Germinal center (tissue), 1 donor: ENCODE results near the gene TMEM240.
"Not testable (repeated sequence)": the region's sequence is repeated elsewhere in the genome, so short reads cannot be mapped to it uniquely, and the experiment has no call there.

ENCODE experiments used
- DNase-seq: peaks from one replicate; pipeline ENCODE4 v3.0.0; 2012; ENCODE audit warnings: mixed read lengths, low spot score

TMEM240 gene

DNA sequence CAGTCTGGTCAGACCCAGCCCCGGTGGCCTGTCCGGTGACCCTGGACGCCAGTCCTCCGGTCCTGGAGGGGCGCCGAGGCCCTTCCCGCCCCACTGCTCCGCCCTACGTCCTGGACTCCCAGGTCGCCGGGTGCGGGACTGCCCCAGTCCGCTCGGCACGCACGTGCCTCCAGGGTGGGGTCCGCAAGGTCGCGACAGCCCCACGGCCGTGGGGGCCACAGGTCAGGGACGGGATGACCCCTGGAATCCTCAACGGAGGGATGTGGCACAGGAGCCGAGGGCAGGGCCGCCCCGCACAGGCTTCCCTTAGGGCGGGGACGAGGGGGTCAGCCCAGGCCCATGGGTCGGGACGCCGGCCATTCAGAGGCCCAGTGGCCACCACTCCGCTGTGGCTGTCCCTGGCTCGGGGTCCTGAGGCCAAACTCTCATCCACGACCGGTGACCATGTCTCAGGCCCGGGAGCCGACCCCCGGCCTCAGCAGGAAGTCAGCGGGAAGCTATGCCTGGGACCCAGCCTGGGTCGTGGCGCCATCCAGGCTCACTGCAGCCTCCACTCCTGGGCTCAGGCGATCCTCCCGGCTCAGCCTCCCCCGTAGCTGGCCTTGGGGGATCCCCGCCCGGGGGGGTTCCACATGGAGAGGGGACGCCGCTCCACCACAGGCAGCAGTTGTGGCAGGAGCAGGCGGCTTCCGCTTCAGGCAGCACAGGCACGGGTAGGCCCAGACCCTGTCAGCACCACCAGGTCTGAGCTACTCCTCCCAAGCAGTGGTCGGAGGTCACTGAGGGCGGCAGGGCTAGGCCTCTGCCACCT lies 599 bp upstream of the TMEM240 start:
- no peak for DNase-seq

DNA sequence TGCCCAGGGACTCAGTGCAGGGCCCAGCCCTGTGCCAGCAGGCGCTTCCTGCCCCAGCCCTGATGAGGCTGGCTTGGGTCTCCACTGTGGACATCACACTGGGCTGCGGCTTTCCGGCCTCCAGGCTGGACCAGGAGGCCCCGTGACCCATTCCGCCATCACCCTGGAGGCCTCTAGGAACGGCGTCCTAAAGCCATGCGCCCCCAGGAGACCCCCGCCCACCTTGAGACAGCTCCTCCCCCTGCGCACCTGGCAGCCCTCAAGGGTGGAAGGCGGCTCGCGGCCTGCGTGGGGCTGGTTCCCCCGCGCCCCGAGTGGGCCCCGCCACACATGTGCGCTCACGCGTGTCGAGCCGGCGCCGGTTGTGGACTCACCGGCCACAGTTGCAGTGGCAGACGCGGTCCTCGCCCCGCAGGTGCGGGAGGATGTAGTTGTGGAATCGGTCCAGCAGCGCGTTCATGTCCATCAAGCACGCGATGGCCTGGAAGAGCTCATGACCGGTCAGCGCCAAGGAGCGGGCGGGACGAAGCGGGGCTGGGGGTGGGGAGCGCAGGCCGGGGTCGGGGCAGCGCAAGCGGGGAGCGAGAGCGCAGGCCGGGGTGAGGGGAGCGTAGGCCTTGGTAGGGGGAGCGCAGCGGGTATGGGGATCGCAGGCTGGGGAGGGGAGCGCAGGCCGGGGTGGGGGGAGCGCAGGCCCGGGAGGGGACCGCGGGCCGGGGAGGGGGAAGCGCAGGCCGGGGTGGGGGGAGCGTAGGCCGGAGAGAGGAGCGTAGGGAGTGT lies 924 bp downstream of the TMEM240 start:
- DNase-seq: no peak

DNA sequence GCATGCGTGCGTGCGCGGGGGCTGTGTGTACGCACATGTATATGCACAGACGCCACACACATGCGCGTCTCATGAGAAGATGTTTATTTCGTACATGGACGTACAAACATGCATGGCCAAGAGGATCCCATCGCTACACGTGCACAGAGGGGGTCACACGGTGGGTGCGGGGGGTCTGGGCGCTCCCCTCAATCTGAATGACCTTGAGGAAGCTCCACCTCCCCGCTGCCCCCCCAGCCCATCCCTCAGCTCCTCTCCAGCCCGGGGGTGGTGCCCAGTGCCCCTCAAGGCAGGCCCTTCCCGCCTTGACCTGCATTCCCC lies 1.5 kb downstream of the TMEM240 start:
- no peak for DNase-seq

DNA sequence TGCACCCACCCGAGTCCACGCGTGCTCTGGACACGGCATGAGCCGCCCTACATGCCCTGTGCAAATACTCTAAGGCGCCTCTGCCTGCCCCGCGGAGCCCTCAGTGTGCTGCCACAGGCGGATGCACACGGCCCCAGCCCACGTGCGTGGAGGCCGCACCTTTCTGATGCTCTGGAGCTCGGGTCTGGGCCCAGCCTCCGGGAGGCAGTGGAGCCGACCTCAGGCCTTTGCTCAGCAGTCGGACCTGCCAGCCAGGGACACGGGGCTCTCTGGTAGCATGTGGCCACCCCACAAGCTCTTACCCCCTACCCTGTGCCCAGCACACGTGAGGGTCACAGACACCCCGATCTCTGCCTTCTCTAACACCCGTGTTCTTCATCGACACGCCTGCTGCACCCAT lies 2.1 kb downstream of the TMEM240 start:
- DNase-seq: no peak

DNA sequence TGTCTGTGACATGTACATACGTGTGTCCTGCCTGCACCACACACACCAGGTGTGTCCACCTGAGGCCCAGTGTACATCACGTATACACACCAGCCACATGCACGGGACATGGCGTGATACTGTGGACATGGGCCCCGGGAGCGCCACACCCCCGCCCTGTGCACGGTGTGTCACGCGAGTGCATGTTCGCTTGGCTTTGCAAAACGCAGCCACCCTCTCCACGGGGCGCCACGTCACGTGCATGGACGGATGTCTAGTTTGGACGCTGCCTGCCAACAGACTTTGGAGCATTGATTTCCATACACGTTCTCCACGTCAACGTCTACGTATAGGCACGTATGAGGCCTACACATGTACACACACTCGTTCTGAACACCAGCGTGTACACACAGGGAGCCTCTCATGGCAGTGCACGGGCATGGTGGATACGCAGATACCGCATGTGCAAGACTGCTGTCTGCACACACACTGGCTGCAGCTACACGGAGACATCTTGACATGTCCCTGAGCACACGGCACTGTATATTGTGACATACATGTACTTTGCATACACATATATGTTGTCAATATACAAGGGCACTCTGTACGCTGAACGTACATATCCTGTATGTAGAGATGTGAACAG lies 2.7 kb downstream of the TMEM240 start:
- no peak for DNase-seq

DNA sequence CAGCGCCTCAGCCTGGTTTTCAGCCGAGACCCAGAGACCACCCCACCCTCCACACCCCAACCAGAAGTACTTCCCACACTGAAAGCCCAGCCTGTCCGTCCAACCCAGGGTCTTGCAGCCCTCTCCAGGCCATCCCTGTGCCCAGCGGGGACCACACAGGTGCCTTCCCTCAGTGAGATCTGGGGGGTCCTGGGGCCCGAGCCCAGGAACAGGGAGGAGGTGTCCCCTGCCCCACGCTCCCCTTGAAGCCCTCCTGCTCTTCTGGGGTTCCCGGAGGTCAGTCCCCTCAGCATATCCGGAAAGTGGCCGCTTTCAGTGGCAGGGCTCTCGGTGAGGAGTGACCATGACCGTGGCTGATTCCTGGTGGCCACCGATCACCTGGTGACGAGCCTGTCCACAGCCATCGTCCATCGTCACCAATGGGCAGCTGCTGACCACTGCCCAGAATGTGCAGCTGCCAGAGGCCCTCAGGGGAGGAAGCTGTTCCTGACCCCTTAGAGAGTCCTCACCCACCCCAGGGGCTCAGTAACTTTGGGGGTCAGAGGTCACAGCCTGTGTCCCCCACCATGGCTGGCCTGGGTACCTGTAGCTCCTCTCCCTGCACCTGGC lies 3.4 kb downstream of the TMEM240 start:
- no peak for DNase-seq

DNA sequence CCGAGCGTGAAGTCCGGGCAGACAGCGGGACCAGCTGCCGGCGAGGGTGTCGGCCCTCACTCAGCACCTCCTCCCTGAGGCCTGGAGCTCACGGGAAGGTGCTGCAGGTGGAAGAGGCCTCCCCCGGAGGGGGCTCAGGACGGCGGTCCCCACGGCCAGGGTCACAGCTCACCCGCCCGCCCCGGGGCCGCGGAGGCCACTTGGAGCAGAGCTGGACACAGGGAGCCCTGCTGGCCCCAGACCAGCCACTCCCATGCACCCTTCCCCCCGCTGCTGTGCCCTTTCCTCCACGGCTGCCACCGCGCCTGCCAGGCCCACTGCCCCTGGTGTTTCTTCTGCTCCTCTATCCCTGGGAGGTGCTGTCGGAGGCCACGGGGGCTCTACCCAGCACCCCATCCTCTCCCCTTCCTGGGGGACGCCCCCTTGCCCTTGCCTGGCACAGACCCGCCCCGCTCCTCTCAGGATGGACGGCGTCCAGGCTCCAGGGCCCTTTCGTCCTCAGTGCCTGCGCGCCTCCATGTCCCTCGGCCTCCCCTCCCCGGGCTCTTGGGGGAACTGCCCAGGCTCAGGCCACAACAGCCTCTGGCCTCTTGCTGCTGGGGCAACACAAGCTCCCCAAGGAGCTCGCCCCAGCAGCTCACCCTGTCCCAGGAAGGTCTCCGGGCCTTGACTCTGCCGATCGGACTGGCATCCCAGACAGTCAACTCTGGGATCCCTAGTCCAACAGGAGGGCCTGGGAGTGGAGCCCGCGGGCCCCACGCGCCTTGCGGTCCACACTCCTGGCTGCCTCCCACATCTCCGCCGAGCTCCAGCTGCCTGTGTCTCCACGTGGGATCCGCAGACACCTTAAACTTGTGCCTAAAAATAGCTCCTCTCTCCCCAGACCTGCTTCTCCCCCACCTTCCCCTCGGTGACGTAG lies 4.1 kb downstream of the TMEM240 start:
- no peak for DNase-seq

DNA sequence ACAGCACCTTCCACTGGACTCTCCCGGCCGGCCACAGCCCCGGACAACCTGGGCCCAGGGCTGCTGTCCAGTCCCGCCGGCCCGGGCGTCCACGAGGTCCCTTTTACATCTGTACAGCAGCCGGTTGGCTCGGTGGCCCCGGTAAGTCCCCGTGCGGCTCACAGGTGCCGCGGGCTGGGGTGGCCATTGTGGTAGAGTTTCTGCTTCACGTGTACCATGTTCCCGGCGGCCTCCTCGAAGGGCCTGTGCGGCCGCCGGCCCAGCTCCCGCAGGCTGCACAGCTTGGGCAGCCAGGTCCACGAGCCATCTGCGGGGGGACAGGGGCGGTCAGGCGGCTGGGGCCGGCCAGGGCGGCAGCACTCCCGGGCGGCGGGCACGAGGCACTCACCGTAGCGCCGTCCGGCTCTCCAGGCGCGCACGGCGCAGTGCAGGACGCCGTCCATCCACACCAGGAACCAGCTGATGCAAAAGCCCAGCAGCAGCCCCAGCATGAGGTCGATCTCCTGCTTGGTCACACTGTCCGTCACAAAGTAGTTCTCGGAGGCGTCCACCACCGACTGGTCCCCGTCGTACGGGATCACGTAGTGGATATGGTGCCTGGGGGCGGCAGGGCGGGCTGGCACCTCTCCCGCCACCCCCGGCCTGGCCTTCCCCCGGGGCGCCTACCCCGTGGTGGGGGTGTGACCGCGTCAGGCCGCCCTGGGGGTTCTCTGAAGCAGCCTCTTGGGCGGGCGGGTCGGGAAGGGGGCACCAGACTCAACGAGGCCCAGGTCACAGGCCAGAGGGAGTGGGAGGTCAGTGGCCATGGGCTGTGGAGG lies 5.0 kb downstream of the TMEM240 start:
- no peak for DNase-seq

DNA sequence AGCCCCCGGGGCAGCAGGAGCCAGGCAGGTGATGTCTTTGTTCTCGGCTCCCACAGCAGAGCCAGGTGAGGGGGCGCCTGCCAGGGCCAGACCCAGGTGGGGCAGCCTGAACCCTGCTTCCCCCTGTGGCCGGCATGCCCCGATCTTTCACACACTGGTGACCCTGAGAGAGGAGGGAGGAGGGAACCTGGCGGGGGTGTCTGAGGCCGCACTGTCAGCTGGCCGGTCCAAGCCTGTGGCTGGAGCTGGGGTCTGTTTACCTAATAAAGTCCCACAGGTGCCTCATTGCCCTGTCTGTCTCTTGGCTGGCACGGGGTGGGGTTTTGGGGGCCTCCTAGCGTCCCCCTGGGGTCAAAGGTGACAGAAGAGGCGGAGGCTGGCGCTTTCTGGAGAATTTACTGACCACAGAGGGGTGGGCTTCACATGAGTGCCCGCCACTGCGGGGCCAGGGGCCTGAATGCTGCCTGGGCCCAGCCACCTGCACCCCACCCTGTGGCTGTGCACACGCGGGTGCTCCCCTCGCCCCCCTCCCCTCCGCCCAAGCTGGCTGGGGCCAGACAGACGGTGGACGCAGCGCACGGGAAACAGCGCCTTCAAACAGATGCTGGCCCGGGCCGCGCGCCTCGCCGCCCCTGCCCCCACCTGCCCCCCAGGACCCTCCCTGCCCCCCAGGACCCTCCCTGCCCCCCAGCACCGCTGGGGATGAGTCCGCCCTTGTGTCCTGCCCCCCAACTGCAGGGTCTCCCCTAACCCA lies 5.8 kb downstream of the TMEM240 start:
- no peak for DNase-seq

DNA sequence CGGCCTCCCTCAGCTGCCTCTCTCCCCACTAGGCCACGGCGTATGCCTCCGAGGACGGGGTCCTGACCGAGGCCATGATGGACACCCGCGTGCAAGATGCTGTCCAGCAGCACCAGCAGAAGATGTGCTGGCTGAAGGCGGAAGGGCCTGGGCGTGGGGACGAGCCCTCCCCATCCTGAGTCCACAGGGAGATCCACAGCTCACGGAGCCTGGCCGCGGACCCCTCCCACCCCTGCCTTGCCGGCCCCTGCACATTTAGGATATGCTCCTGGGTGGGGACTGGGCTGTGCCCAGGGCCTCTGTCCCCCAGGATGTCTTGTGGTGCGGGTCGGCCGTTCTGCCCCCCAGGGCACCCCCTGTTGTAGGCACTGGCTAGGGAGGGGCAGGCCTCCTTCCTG lies 6.5 kb downstream of the TMEM240 start:
- not testable (repeated sequence) for DNase-seq

DNA sequence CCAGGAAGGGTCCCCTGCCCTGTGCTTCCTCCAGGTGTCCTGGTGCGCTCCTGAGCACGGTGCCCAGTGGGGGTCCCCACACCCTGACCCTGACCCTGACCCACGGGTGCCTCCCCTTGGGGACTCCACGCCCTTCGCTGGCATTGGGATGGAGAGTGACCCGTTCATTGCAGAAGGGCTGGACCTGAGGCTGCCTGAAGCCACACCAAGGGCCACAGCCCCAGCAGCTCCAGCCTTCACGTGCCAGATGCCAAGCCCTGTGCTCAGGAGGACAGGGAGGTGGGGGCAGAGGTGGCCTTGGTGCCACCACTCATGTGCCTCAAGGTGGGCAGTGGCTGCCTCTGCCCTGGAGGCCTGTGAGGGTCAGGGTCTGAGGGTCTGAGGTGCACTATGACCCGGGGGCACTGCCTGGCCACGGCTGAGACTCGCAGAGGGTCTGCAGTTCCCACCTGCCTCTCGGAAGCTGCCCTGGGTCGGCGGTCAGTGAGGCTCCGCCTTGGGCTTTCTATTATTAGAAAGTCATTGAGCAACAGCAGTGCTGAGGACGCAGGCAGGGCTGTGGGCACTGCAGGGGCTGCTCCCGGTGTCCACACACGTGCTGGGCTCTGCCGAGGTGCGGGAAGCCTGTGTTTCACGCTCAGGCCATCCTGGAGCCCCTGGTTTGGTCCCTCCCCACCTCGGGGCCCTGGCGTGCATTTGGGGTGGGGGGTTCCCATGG lies 7.1 kb downstream of the TMEM240 start:
- not testable (repeated sequence) for DNase-seq

DNA sequence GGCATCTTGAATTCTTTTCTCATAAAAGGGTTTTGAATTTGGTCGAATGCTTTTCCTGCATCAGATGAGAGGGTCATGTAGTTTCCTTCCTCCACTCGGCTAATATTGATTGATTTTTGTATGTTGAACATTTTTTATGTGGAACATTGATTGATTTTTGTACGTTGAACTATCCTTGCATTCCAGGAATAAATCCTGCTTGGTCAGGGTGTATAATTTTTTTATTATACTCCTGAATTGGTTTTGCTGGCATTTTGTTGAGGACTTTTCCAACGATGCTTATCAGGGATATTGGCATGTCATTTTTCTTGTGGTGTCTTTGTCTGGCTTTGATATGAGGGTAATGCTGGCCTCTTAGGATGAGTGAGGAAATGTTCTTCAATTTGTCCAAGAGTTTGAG lies 8.5 kb downstream of the TMEM240 start:
- no peak for DNase-seq

DNA sequence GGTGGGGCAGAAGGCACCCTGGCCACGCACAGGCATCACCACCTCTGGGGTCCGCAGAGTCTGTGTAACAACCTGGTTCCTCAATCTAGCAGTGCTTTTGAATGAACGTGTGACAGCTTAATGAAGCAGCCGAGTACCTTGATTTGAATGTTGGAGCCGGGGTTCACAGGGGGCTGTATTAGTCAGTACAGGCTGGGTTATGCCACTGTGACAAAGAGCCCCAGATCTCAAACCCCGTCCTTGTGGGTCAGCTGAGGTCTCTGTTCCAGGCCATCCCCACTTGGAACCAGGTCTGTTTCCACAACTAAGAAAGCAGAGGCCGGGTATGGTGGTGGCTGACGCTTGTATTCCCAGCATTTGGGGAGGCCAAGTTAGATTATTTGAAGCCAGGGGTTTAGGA lies 10.5 kb downstream of the TMEM240 start:
- DNase-seq: no peak

DNA sequence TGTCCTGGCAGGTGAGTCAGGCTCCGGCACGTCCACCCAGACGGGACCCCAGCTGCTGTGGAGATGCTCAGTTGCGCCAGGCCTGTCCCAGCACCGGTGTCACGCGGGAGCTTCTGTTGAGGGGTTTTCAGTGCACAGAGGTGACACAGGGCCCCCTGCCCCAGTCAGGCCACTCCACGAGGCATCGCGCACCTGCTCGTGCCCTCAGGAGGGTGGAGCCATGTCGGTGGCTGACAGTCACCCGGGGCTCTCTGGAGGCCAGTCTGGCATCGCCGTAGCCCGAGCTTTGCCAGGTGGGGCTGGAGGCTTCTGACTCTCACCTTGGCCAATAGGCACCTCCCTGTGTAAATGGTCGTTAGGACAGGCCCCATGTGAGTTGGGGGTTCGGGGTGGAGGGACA lies 11.1 kb downstream of the TMEM240 start:
- no peak for DNase-seq

DNA sequence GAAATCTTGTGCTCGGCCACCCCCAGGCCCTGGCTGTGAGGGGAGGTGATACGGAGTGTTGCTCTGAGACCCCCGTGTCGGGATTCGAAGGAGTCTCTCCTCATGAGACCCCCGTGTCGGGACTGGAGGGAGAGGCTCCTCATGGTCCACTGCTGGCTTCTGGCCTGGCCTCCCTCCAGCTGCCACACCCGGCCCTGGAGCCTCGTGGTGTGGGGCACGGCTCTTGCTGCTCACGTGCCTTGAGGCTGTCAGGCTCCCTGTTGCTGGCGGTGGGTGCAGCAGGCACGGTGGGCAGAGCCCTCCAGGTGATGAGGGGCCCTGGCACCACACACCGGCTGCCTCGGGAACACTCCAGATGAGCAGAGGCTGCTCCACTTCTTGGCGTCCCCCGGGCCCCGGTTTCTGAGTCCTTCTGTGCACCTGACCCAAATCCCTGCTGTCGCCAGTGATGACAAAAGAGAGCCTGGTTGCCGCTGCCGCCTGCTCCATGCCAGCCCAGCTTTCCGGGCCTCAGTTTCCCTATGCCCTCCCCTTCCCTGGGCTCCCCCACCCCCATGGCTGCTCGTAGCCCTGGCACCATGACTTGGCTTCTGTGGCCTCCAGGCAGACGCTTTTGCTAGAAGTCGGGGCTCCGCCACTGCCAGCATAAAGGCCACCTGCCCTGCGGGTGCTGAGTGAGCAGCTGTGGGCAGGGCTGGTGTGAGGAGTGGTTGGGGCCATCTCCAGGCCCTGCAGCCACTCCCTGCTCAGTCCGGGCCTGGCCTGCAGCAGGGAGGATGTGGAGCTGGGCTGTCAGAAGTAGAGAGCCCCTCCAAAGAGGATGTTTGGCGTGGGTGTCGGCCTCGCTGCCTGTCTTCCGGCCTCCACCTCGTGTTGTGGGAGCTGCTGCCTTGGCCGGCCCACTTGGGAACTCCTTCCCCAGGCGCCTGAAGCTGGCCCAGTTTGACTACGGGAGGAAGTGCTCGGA lies 11.8 kb downstream of the TMEM240 start:
- DNase-seq: no peak

DNA sequence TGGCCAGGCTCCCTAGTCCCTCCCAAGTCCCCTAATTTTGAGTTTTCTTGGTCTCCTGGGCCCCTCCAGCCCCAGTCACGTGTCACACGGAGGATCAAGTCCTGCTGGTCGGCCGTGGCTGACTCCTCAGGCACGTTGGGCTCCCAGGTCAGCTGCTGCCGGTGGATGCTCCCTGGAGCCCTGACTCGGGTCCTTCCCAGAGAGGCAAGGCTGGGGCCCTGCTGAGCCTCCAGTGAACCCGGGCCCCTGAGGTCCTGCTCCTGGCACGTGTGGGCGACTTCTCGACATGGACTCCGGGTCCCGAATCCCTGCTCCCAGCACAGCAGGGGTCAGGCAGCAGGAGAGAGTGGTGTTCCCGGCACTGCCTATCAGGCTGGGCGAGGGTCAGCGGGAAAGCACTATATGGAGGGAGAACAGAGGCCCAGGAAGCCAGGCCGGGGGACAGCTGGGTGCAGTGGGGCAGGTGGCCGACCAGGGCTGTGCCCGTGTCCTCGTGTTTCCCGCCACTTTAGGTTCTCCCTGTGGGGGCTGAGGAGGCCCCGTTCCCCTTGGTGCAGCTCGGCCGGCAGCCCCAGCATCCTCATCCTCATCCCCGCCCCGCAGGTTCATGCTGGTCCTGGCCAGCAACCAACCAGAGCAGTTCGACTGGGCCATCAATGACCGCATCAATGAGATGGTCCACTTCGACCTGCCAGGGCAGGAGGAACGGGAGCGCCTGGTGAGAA lies 13.2 kb downstream of the TMEM240 start:
- DNase-seq: no peak

DNA sequence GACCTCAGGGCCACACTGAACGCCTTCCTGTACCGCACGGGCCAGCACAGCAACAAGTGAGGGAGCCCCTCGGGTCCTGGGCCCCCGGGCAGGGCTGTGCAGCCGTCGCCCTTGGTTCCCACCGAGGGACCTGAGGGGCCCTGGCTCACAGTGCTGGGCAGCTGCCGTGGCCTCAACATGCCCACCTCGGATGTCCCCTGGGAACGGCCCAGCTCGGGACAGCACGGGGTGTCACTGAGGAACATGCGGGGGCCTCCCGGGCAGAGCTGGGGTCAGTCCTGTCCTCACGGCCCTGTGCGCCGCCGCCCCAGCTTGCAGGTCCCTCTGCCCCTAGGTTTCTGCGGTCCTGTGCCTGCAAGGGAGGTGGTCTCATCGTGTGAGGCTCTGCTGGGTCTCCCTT lies 13.9 kb downstream of the TMEM240 start:
- DNase-seq: not testable (repeated sequence)
